Fibroblast of lung (primary cell): Measurements from ENCODE around the gene RWDD4. TPM values are rescaled to one million over a fixed set of nuclear protein-coding genes. Genes with fewer than 3 reads are reported as not detected.
A peak's percentile ranks its signal among the peaks of the same experiment; 100 is the strongest.

ENCODE experiments used
- DNase-seq, 2 donors: peaks; one replicate each; pipeline versions ENCODE4 v3.0.0 to v3.0.0-alpha.2; 2010; ENCODE audit warnings: low read depth in 2 of 2
- H2AFZ ChIP-seq: 2 replicates; pipeline ENCODE4 v1.5.1; 2012; ENCODE audit warnings: low read length, control low read depth, inconsistent platforms
- H3K27ac ChIP-seq: 2 replicates; pipeline ENCODE4 v1.5.1; 2011; ENCODE audit warnings: low read length, control low read depth; ENCODE audit not compliant: insufficient read depth
- H3K27me3 ChIP-seq: 2 replicates; pipeline ENCODE4 v1.5.1; 2011; ENCODE audit warnings: mild to moderate bottlenecking, low read length; ENCODE audit not compliant: control insufficient read depth, insufficient read depth
- H3K36me3 ChIP-seq: 2 replicates; pipeline ENCODE4 v1.5.1; 2011; ENCODE audit warnings: low read length; ENCODE audit not compliant: control insufficient read depth, insufficient read depth
- H3K4me1 ChIP-seq: 2 replicates; pipeline ENCODE4 v1.5.1; 2011; ENCODE audit warnings: low read length; ENCODE audit not compliant: control insufficient read depth, insufficient read depth; ENCODE audit errors: extremely low read depth
- H3K4me2 ChIP-seq: 2 replicates; pipeline ENCODE4 v1.5.1; 2011; ENCODE audit warnings: low read length, control low read depth; ENCODE audit not compliant: insufficient read depth; ENCODE audit errors: extremely low read depth
- H3K4me3 ChIP-seq, 4 experiments: fragments of 200-600 bp in 1 of 4; sonication (generic) in 1 of 4; replicated peaks in 1 of 4; 2 replicates each; pipeline ENCODE4 v1.5.1; 2011 to 2016; ENCODE audit warnings: low read length in 4 of 4, low read depth in 3 of 4, mild to moderate bottlenecking in 3 of 4, control low read depth in 2 of 4, inconsistent platforms in 1 of 4, mixed read lengths in 1 of 4; ENCODE audit not compliant: insufficient read depth in 1 of 4; ENCODE audit errors: control extremely low read depth in 1 of 4
- H3K79me2 ChIP-seq: 2 replicates; pipeline ENCODE4 v1.5.1; 2012; ENCODE audit warnings: mild to moderate bottlenecking, low read length, inconsistent platforms; ENCODE audit not compliant: control insufficient read depth, insufficient read depth
- H3K9ac ChIP-seq: 2 replicates; pipeline ENCODE4 v1.5.1; 2011; ENCODE audit warnings: mild to moderate bottlenecking, low read length, control low read depth; ENCODE audit not compliant: insufficient read depth
- H3K9me3 ChIP-seq: 2 replicates; pipeline ENCODE4 v1.5.1; 2012; ENCODE audit warnings: low read depth, low read length; ENCODE audit not compliant: control insufficient read depth, insufficient read depth
- H4K20me1 ChIP-seq: 2 replicates; pipeline ENCODE4 v1.5.1; 2011; ENCODE audit warnings: low read length; ENCODE audit not compliant: control insufficient read depth, insufficient read depth; ENCODE audit errors: extremely low read depth
- CTCF ChIP-seq, 2 donors: IDR thresholded peaks in 1 of 2; conservative IDR thresholded peaks in 1 of 2; 1 replicate in 1 of 2; 2 replicates in 1 of 2; pipeline ENCODE4 v1.5.1; 2011 to 2012; ENCODE audit warnings: low read length in 2 of 2, control low read depth in 1 of 2, inconsistent platforms in 1 of 2, low read depth in 1 of 2, mild to moderate bottlenecking in 1 of 2
- EZH2 ChIP-seq: IDR thresholded peaks from 2 replicates; pipeline ENCODE4 v1.5.1; 2012; ENCODE audit warnings: low read length, control low read depth, mild to moderate bottlenecking; ENCODE audit errors: missing control alignments
- polyA minus RNA-seq: library from RNA; depleted of rRNA, polyadenylated mRNA; stranded (reverse); fragments of >200 nt; gene quantifications from 2 replicates; pipeline ENCODE4 v1.2.3, GENCODE V29; 2011; ENCODE audit warnings: low replicate concordance
- polyA plus RNA-seq, 2 donors: library from polyadenylated mRNA; depleted of rRNA in 1 of 2; stranded (reverse) in 1 of 2; unstranded in 1 of 2; fragments of >200 nt; gene quantifications; 2 replicates each; pipeline ENCODE4 v1.2.1, GENCODE V29; 2011 to 2012; ENCODE audit warnings: missing spikeins in 1 of 2
- total RNA-seq: library from RNA; depleted of rRNA; stranded (reverse); fragments of >200 nt; gene quantifications from 2 replicates; pipeline ENCODE4 v1.2.1, GENCODE V29; 2014

The RWDD4 gene
- total RNA-seq (14.9 and 17.8 TPM in 2 replicates), polyA plus RNA-seq (16.9 and 20.7 TPM in 2 replicates), polyA minus RNA-seq (not detected in 2 replicates)
- polyA plus RNA-seq (2012) = 13.8 and 18.5 TPM in 2 replicates

GRCh38 chr4:183659029-183659871 lies at the start of gene RWDD4, which contains the start of gene TRAPPC11:
TSS of gene RWDD4 (minus strand) at chr4:183659185. CDS start at chr4:183658952, 233 bp downstream.
TSS of gene TRAPPC11 (plus strand) at chr4:183659293. CDS start at chr4:183663868, 4,575 bp downstream.
- no peaks in the 10 kb centered on the region for H4K20me1 ChIP-seq
- peak within 1 kb of the TSS; percentile 72 for H3K27ac ChIP-seq
- H3K27me3 ChIP-seq = no peaks in the 10 kb centered on the region
- TF ChIP-seq EZH2 (no peak), CTCF (conservative IDR thresholded peaks at IDR 0.05 in 1 of 2, IDR thresholded peaks at IDR 0.05 in 1 of 2; ENCODE audit: low read depth in 1 of 2, low read length in 2 of 2) (peak; percentile 16 to 17)
- peak; percentile 99 to 100 for DNase-seq
- peak within 1 kb of the TSS; percentile 86 for H3K9ac ChIP-seq
- H3K9me3 ChIP-seq = no peaks in the 10 kb centered on the region
- H3K79me2 ChIP-seq = peaks cover 34% of the 10 kb centered on the region
- H3K4me3 ChIP-seq = peak within 1 kb of the TSS; percentile 41 to 97 (median 75)
- H3K4me1 ChIP-seq = peaks cover 2% of the 10 kb centered on the region
- no peaks in the 10 kb centered on the region for H3K36me3 ChIP-seq
- H2AFZ ChIP-seq = peak within 1 kb of the TSS; percentile 63
- H3K4me2 ChIP-seq = peak within 1 kb of the TSS; percentile 98

GRCh38 chr4:183702492-183702891 lies 43.5 kb upstream of the RWDD4 start:
- H3K27me3 ChIP-seq = no peaks in the 10 kb centered on the region
- no peak for DNase-seq
- no peak overlapping the region for H3K27ac ChIP-seq
- no peak for TF ChIP-seq CTCF (conservative IDR thresholded peaks at IDR 0.05 in 1 of 2, IDR thresholded peaks at IDR 0.05 in 1 of 2; ENCODE audit: low read depth in 1 of 2, low read length in 2 of 2)
- H3K9ac ChIP-seq = no peak overlapping the region
- H3K4me1 ChIP-seq = no peaks in the 10 kb centered on the region
- no peaks in the 10 kb centered on the region for H3K9me3 ChIP-seq
- H3K79me2 ChIP-seq = no peaks in the 10 kb centered on the region
- no peaks in the 10 kb centered on the region for H4K20me1 ChIP-seq
- H3K4me3 ChIP-seq = no peak overlapping the region
- no peak overlapping the region for H2AFZ ChIP-seq
- no peak overlapping the region for H3K4me2 ChIP-seq
- H3K36me3 ChIP-seq = peaks cover 6% of the 10 kb centered on the region

GRCh38 chr4:183700407-183700806 lies 41.4 kb upstream of the RWDD4 start:
- Histone ChIP-seq H3K4me3 (no peak overlapping the region), H2AFZ (no peak overlapping the region), H3K27ac (no peak overlapping the region), H3K4me1 (no peaks in the 10 kb centered on the region), H3K9ac (no peak overlapping the region), H3K79me2 (no peaks in the 10 kb centered on the region), H3K36me3 (peaks cover 4% of the 10 kb centered on the region), H4K20me1 (no peaks in the 10 kb centered on the region), H3K27me3 (no peaks in the 10 kb centered on the region), H3K9me3 (no peaks in the 10 kb centered on the region), H3K4me2 (no peak overlapping the region)
- TF ChIP-seq EZH2 (no peak), CTCF (conservative IDR thresholded peaks at IDR 0.05 in 1 of 2, IDR thresholded peaks at IDR 0.05 in 1 of 2; ENCODE audit: low read depth in 1 of 2, low read length in 2 of 2) (no peak)
- no peak for DNase-seq
